ENCODE measurements around the gene ADAMTS2. TPM values are rescaled to one million over a fixed set of nuclear protein-coding genes. Genes with fewer than 3 reads are reported as not detected.

Gene ADAMTS2
- total RNA-seq, 1 donor from 2014 or later, result not detected

DNA sequence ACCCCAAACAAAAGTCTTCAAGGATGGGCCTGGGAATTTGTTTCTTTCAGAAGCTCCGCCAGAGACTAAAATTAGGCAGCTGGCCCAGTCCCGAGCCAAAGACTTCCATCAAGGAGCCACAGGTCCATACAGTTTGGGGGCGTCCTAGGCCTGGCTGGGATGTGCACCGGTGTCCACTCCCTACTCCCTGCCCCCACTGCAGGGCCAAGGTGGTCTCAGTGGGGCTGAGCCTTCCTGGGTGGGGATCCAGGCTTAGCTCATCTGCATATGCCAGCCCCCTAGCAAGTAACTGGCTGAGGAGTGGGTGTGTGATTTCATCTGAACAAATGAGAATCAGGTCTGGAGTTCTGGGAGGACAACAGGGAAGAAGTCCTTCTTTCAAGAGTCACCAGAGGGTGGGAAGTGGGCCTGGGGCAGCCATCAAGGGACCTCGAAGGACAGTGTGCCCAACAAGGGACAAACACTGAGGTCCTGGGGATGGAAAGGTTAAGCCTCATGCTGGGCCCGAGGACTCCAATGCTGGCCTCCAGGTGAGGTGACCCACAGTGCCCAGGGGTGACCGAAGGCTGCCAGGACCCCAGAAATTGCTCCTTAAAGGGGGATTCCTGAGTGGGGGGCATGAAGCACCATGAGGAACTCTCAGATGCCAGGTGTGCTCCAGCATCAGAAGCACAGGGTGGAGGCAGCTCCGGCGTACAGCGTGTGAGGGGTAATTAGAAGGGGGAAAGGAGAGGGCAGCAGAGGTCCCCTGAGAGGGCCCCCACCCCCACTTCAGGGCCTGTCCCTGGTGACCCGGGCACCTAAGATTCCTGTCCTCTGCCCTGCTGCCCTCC lies 193.8 kb downstream of the ADAMTS2 start:
- intact Hi-C loops (cut with micrococcal nuclease), result no loop called here
- H3K27me3 Mint-ChIP-seq, result no peaks in the 10 kb centered on the region
- H3K4me1 Mint-ChIP-seq, result no peaks in the 10 kb centered on the region
- ChIA-PET CTCF (no interaction called here), POLR2A (no interaction called here)
- no peak overlapping the region for H3K4me3 Mint-ChIP-seq
- no peak overlapping the region for H3K27ac Mint-ChIP-seq
- H3K36me3 Mint-ChIP-seq (ENCODE audit: low read depth), result no peaks in the 10 kb centered on the region
- DNase-seq (no peak), ATAC-seq (ENCODE audit: low read depth) (no peak)
- H3K9me3 Mint-ChIP-seq, result no peaks in the 10 kb centered on the region
- TF ChIP-seq, protein P1, sequence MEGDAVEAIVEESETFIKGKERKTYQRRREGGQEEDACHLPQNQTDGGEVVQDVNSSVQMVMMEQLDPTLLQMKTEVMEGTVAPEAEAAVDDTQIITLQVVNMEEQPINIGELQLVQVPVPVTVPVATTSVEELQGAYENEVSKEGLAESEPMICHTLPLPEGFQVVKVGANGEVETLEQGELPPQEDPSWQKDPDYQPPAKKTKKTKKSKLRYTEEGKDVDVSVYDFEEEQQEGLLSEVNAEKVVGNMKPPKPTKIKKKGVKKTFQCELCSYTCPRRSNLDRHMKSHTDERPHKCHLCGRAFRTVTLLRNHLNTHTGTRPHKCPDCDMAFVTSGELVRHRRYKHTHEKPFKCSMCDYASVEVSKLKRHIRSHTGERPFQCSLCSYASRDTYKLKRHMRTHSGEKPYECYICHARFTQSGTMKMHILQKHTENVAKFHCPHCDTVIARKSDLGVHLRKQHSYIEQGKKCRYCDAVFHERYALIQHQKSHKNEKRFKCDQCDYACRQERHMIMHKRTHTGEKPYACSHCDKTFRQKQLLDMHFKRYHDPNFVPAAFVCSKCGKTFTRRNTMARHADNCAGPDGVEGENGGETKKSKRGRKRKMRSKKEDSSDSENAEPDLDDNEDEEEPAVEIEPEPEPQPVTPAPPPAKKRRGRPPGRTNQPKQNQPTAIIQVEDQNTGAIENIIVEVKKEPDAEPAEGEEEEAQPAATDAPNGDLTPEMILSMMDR (IDR thresholded peaks at IDR 0.05), result no peak

DNA sequence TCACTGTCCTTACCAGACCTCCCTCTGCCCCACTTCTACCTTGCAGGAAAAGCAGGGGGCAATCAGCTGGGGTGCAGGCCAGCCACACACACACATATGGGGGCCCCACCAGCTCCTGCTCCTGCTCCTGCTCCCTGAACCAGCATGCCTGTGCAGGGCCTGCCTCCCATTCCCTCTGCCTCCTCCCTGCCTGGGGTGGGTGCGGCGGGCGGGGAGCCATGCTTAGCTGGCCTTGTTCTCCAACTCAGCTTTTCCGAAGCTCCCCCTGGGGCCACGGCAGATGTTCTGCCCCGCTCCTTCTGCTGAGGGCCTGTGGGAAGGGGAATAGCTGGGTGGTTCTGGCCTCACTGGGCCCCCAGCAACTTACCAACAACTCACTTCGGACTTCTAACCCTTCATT lies 195.2 kb downstream of the ADAMTS2 start:
- Mint-ChIP-seq H3K27me3 (no peaks in the 10 kb centered on the region), H3K9me3 (no peaks in the 10 kb centered on the region), H3K27ac (no peak overlapping the region), H3K4me1 (no peaks in the 10 kb centered on the region), H3K36me3 (ENCODE audit: low read depth) (no peaks in the 10 kb centered on the region), H3K4me3 (no peak overlapping the region)
- CTCF ChIA-PET, result no interaction called here
- no peak for DNase-seq
- TF ChIP-seq, protein P1 (IDR thresholded peaks at IDR 0.05), result no peak
- intact Hi-C loops (cut with micrococcal nuclease), result no loop called here
- no peak for ATAC-seq (ENCODE audit: low read depth)
- POLR2A ChIA-PET, result no interaction called here

DNA sequence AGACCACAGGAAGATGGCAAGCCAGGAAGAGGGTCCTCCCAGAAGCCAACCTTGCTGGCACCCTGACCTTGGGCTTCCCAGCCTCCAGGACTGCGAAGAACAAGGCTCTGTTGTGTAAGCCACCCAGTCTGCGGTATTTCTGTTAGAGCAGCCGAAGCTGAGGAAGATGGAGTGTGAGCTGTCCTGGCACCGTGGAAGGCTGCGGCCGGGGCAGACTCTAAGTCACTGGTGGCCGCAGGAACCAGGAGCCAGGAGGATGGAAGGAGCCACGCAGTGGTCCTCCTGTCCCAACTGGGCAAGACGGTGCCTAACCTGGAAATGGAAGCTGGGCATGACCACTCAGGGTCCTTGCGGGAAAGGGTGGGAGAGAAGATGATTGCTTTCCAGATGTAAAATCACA lies 196.0 kb downstream of the ADAMTS2 start:
- intact Hi-C loops (cut with micrococcal nuclease), result no loop called here
- ChIA-PET POLR2A (no interaction called here), CTCF (no interaction called here)
- Mint-ChIP-seq H3K4me3 (no peak overlapping the region), H3K4me1 (no peaks in the 10 kb centered on the region), H3K36me3 (ENCODE audit: low read depth) (no peaks in the 10 kb centered on the region), H3K27ac (no peak overlapping the region), H3K9me3 (no peaks in the 10 kb centered on the region), H3K27me3 (no peaks in the 10 kb centered on the region)
- TF ChIP-seq, protein P1 (IDR thresholded peaks at IDR 0.05), result no peak
- no peak for ATAC-seq (ENCODE audit: low read depth)
- no peak for DNase-seq

DNA sequence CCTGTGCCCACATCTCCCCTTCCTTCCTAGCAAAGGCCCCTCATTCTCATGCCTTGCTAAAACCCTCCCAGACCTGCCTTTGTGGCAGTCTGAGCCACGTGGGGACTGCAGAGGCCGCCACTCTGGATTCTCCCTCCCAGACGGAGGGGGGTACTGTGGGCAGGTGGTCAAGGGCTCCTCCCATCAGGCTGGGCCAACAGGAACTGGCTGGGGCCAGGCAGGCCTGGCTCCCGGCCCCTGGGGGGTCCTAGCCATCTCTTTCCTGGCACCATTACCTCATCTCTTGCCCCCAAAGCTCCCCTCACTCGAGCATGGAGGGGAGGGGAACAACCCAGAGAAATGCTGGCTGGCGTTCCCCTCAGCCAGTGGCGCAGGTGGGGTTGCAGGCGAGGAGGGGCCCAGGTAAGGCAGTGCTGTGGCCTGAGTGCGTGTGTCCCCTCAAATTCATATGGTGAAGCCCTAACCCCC lies 196.5 kb downstream of the ADAMTS2 start:
- Mint-ChIP-seq H3K4me3 (no peak overlapping the region), H3K36me3 (ENCODE audit: low read depth) (no peaks in the 10 kb centered on the region), H3K27me3 (no peaks in the 10 kb centered on the region), H3K4me1 (no peaks in the 10 kb centered on the region), H3K27ac (no peak overlapping the region), H3K9me3 (no peaks in the 10 kb centered on the region)
- intact Hi-C loops (cut with micrococcal nuclease), result no loop called here
- ATAC-seq (ENCODE audit: low read depth) (no peak), DNase-seq (no peak)
- TF ChIP-seq, protein P1 (IDR thresholded peaks at IDR 0.05), result no peak
- ChIA-PET CTCF (no interaction called here), POLR2A (no interaction called here)

DNA sequence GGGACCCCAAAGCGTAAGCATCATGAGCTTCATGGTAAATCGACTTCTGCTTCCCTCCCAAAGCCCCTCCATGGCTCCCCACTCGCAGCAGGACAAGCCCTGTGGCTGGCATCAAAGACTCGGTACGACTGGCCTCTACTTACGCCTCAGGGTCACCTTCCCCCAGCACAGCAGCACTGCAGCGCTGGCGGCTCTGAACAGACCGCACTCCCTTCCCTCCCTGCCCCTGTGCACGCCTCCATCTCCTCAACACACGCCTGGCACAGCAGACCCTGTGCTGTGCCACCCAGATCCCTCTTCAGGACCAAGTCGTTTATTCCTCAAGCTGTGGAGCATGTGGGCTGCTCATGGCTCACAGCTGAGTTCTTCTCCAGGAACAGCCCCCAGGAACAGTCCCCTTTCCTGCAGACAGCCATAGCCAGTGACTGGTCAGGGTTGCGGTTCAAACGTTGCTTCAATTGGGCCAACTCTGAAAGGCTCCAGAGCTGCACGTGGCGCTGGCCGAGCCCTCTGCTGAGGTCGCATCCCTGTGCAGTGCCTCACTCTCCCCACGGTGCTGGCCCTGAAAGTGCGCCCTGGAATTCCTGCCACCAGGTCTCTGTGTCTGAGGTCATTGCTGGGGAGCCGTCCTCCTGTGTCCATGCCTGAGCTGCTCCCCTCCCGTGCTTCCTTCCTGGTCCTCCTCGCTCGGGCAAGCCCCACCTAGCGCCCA lies 197.1 kb downstream of the ADAMTS2 start:
- Mint-ChIP-seq H3K4me1 (no peaks in the 10 kb centered on the region), H3K9me3 (no peaks in the 10 kb centered on the region), H3K36me3 (ENCODE audit: low read depth) (no peaks in the 10 kb centered on the region), H3K27me3 (no peaks in the 10 kb centered on the region), H3K4me3 (no peak overlapping the region), H3K27ac (no peak overlapping the region)
- ATAC-seq (ENCODE audit: low read depth), result no peak
- DNase-seq, result no peak
- intact Hi-C loops (cut with micrococcal nuclease), result no loop called here
- CTCF ChIA-PET, result no interaction called here
- POLR2A ChIA-PET, result no interaction called here
- TF ChIP-seq, protein P1 (IDR thresholded peaks at IDR 0.05), result no peak

All from activated B cell treated with CpG ODN at 0.5 μM for 24 hours (primary cell).